Gastroesophageal sphincter (tissue), 4 donors: Measurements from ENCODE around the gene KATNA1. TPM values are rescaled to one million over a fixed set of nuclear protein-coding genes. Genes with fewer than 3 reads are reported as not detected.

Experiments
- ATAC-seq: fragments of 150-250 bp; one replicate; pipeline ENCODE4 v1.9.1; 2016; ENCODE audit warnings: mild to moderate bottlenecking, moderate library complexity
- H3K27ac ChIP-seq, 4 donors: fragments of 200-600 bp; sonication (generic) in 3 of 4; 1 replicate in 3 of 4; 2 replicates in 1 of 4; pipeline ENCODE4 v1.5.1; 2016 to 2019
- H3K27me3 ChIP-seq: fragments of 200-600 bp; sonication (generic); one replicate; pipeline ENCODE4 v1.5.1; 2019
- H3K36me3 ChIP-seq, 2 donors: fragments of 200-600 bp; sonication (generic); one replicate each; pipeline ENCODE4 v1.5.1; 2019; ENCODE audit warnings: control low read depth in 1 of 2
- H3K4me1 ChIP-seq, 3 donors: fragments of 200-600 bp; sonication (generic); 1 replicate in 2 of 3; 2 replicates in 1 of 3; pipeline ENCODE4 v1.5.1; 2016 to 2019; ENCODE audit warnings: control low read depth in 2 of 3
- H3K4me3 ChIP-seq, 2 donors: fragments of 200-600 bp; sonication (generic); one replicate each; pipeline ENCODE4 v1.5.1; 2019; ENCODE audit warnings: mild to moderate bottlenecking in 1 of 2, moderate library complexity in 1 of 2
- H3K9me3 ChIP-seq, 3 donors: fragments of 200-600 bp; sonication (generic); one replicate each; pipeline ENCODE4 v1.5.1; 2017 to 2019; ENCODE audit warnings: control low read depth in 2 of 3
- EP300 ChIP-seq: sonication (generic); formaldehyde crosslinking; IDR thresholded peaks from one replicate; pipeline ENCODE4 v1.6.1; 2017; ENCODE audit warnings: antibody characterized with exemption, mild to moderate bottlenecking
- POLR2A ChIP-seq, 2 donors: fragments of 450-650 bp; IDR thresholded peaks; one replicate each; pipeline ENCODE4 v1.6.1; 2017; ENCODE audit warnings: antibody characterized with exemption in 2 of 2, mild to moderate bottlenecking in 2 of 2, moderate library complexity in 1 of 2
- POLR2AphosphoS5 ChIP-seq: sonication (generic); formaldehyde crosslinking; IDR thresholded peaks from one replicate; pipeline ENCODE4 v1.6.1; 2017; ENCODE audit warnings: antibody characterized with exemption
- WGBS, 2 donors: methylation state at CpG; one replicate each; pipeline ENCODE4 v1.1.5; 2018; ENCODE audit warnings: low coverage in 1 of 2; 5-methylcytosine and 5-hydroxymethylcytosine counted together
- total RNA-seq, 4 donors: library from RNA; depleted of rRNA; stranded (reverse); fragments of >200 nt; gene quantifications; one replicate each; pipeline ENCODE4 v1.1.0, GENCODE V29; 2016
- TF ChIP-seq, protein P1 (sequence below), 4 experiments: fragments of 200-600 bp in 2 of 4; fragments of 450-650 bp in 2 of 4; sonication (generic) in 1 of 4; IDR thresholded peaks; one replicate each; pipeline ENCODE4 v1.5.1; 2017 to 2019; ENCODE audit warnings: antibody characterized with exemption in 4 of 4, mild to moderate bottlenecking in 2 of 4, moderate library complexity in 2 of 4

Gene KATNA1
- total RNA-seq, 4 donors from 2014 or later = 17.5 to 25.5 (median 21.1) TPM

DNA sequence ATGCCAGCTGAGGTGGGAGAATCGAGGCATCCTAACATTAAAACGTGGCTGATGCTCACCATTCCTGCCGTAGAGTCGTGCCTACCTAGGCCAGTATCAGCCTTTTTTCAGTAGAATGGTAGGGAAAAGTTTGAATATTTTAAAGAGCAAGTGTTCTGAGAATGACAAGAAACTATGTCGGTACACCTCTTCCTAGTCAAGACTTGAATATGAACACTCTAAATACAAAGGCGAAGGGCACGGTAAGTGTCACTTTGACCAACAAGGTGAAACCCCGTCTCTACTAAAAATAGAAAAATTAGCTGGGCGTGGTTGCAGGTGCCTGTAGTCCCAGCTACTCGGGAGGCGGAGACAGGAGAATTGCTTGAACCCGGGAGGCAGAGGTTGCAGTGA is 81.3 kb downstream of the KATNA1 start:
- TF ChIP-seq POLR2A (IDR thresholded peaks at IDR 0.05) (no peak), POLR2AphosphoS5 (no peak), EP300 (no peak)
- TF ChIP-seq, protein P1, sequence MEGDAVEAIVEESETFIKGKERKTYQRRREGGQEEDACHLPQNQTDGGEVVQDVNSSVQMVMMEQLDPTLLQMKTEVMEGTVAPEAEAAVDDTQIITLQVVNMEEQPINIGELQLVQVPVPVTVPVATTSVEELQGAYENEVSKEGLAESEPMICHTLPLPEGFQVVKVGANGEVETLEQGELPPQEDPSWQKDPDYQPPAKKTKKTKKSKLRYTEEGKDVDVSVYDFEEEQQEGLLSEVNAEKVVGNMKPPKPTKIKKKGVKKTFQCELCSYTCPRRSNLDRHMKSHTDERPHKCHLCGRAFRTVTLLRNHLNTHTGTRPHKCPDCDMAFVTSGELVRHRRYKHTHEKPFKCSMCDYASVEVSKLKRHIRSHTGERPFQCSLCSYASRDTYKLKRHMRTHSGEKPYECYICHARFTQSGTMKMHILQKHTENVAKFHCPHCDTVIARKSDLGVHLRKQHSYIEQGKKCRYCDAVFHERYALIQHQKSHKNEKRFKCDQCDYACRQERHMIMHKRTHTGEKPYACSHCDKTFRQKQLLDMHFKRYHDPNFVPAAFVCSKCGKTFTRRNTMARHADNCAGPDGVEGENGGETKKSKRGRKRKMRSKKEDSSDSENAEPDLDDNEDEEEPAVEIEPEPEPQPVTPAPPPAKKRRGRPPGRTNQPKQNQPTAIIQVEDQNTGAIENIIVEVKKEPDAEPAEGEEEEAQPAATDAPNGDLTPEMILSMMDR (IDR thresholded peaks at IDR 0.05) = no peak
- no peaks in the 10 kb centered on the region for H3K27me3 ChIP-seq
- WGBS, 2 donors = 34 to 64% methylated on average over 8 to 11 of the region's 12 CpGs
- H3K27ac ChIP-seq = peak overlapping the region in 3 of 4 donors; percentile 90 to 96 (median 95)
- peaks cover 0 to 33% (median 0%) of the 10 kb centered on the region in 3 donors for H3K4me1 ChIP-seq
- H3K36me3 ChIP-seq = no peaks in the 10 kb centered on the region
- no peaks in the 10 kb centered on the region for H3K9me3 ChIP-seq
- no peak for ATAC-seq
- H3K4me3 ChIP-seq = peak overlapping the region; percentile 84 to 95

DNA sequence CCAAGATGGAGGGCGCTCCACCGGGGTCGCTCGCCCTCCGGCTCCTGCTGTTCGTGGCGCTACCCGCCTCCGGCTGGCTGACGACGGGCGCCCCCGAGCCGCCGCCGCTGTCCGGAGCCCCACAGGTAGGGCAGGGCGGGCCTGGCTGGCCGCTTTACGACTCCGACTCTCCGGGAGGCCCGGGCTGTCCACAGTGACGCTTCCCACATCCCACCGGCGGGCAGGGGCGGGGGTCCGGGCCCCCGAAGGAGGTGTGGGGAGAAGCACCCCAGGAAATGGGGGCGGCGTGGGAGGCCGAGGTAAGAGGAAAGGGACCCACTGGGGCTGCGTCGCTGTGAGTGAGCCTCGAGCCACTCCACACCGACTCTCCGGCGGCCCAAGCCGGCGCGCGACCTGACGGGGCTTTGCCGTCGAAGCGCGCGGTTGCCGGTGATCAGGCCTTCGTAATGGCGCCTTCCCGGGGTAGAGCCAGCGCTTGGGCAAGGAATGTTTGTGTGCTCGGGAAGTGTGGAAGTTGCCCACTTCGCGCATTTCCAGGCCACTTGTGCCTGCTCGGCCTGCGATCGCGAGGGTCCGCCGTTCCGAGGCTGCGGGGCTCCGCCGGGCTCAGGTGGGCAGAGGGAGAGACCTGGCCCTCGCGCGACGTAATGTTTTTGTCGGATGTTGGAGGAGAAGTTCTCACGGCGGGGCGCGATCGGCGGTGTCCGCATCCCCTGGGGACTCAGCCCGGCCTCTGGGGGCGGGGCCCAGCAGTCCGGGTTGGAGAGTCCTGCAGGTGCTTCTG is 81.9 kb downstream of the KATNA1 start:
- no peaks in the 10 kb centered on the region for H3K36me3 ChIP-seq
- H3K27me3 ChIP-seq = no peaks in the 10 kb centered on the region
- peaks cover 0 to 33% (median 0%) of the 10 kb centered on the region in 3 donors for H3K4me1 ChIP-seq
- ATAC-seq = peak; percentile 49
- H3K27ac ChIP-seq = peak overlapping the region; percentile 88 to 96 (median 92)
- TF ChIP-seq, protein P1 (IDR thresholded peaks at IDR 0.05) = peak in 1 of 4 experiments; percentile 10
- peak; percentile 33 to 51 for TF ChIP-seq POLR2A (IDR thresholded peaks at IDR 0.05)
- no peak for TF ChIP-seq EP300
- TF ChIP-seq POLR2AphosphoS5 = no peak
- H3K9me3 ChIP-seq = no peaks in the 10 kb centered on the region
- 0% methylated on average over 1 of the region's 81 CpGs; no CpG with 5 or more reads in 1 of the 2 donors for WGBS, 2 donors
- H3K4me3 ChIP-seq = peak overlapping the region; percentile 84 to 95

DNA sequence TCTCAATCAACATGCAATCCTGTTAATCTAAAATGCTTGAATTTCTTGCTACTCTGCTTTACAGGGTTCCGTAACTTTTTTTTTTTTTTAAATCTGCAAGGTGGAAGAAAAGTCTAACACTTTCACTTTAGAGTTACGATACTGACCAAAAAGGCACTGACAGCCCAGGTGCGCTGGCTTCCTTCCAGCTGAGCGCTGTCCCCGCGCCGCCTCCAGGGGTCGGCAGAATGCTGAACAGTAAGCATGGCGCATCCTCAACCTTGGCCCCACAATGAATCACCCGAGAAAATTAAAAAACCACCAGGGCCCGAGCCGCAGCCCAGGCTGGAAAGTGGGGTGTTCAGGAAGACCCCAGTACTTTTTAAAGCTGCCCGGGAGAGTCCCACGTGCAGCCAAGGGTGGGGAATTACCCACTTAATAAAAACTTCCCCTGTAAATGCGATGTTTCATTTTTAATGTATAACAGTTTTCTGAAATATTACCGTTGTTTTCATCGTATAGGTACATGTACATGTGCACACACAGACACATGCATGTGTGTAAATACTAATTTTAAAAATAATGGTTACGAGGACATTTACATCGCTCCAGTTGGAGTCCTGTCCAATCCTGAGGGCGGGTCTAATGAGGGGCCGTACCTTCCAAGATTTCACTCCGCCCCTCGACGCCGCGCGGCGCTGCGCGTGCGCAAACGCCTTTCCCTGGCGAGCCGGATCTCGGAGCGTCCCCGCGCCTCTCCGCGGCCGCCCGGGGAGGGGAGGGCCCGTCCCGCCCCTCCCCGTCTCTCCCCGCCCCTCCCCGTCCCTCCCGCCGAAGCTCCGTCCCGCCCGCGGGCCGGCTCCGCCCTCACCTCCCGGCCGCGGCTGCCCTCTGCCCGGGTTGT is 82.7 kb downstream of the KATNA1 start, which contains the start of gene GINM1:
Gene GINM1, plus strand, starts transcription at position 849 of the 883 bp plus-strand sequence. CDS start 40 bp downstream, outside the sequence.
- 0 to 1% methylated on average over 10 to 11 of the region's 59 CpGs for WGBS, 2 donors
- H3K4me1 ChIP-seq = peaks cover 0 to 33% (median 0%) of the 10 kb centered on the region in 3 donors
- peak within 1 kb of the TSS; percentile 88 to 96 (median 92) for H3K27ac ChIP-seq
- no peaks in the 10 kb centered on the region for H3K9me3 ChIP-seq
- TF ChIP-seq, protein P1 (IDR thresholded peaks at IDR 0.05) = peak; percentile 17 to 73 (median 66)
- TF ChIP-seq EP300 = no peak
- peak; percentile 43 for TF ChIP-seq POLR2AphosphoS5
- no peak for TF ChIP-seq POLR2A (IDR thresholded peaks at IDR 0.05)
- ATAC-seq = peak; percentile 97
- H3K27me3 ChIP-seq = no peaks in the 10 kb centered on the region
- peak within 1 kb of the TSS; percentile 84 to 95 for H3K4me3 ChIP-seq
- H3K36me3 ChIP-seq = no peaks in the 10 kb centered on the region

DNA sequence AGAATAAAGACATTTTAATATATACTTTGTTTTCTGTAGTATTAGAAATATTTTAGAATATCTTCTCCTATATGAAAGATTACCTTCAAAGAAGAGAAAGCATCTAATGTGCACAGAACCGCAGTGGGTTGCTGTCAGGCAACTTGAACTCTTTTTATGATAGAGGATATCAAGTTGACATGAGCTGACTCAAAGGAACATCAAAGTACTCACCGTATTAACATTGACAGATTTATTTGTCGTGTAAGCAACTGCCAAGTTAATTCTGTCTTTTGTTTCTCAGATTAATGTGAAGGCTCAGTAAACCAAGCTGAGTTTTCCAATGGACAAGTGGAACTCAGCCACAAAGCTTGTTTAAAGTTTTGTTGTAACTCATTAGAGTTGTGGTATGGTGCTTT is 84.6 kb downstream of the KATNA1 start:
- no peak for ATAC-seq
- no peak overlapping the region for H3K27ac ChIP-seq
- no peaks in the 10 kb centered on the region for H3K36me3 ChIP-seq
- WGBS, 2 donors = 52 to 64% methylated on average over 3 of the region's 3 CpGs
- H3K27me3 ChIP-seq = no peaks in the 10 kb centered on the region
- no peaks in the 10 kb centered on the region for H3K9me3 ChIP-seq
- H3K4me3 ChIP-seq = no peak overlapping the region
- TF ChIP-seq, protein P1 (IDR thresholded peaks at IDR 0.05) = no peak
- TF ChIP-seq POLR2A (IDR thresholded peaks at IDR 0.05) (no peak), POLR2AphosphoS5 (no peak), EP300 (no peak)
- H3K4me1 ChIP-seq = peaks cover 0 to 27% (median 0%) of the 10 kb centered on the region in 3 donors
